C4-2B (cell line): ENCODE measurements around the gene DDR1.

Experiments used
- H3K27ac ChIP-seq: fragments of 450-650 bp; 2 replicates; pipeline ENCODE4 v1.5.1; 2017
- ZFX ChIP-seq: fragments of 450-650 bp; IDR thresholded peaks from 2 replicates; pipeline ENCODE4 v1.6.1; 2017
- TF ChIP-seq, protein P1 (sequence below): fragments of 450-650 bp; conservative IDR thresholded peaks from 2 replicates; pipeline ENCODE4 v1.5.1; 2017; ENCODE audit warnings: mild to moderate bottlenecking

DDR1 gene

DNA sequence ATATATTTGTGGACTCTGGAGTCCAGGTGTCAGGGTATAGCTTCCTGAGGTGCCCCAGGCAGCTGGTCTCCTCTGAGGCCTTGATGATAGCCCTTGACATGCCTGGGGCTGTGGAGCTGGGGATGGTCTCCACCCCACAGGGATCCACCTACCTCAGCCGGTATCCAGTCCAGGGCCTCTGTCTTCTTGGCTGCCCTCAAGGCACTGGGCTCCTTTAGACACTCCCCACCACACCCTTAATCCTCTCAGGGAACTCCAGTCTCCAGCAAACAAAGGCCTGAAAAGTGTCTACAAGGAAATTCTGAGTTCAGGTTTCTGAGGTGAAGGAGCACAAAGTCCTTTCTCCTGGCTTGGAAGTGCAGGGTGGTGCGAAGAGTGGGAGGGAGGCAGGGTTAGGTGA, 44.6 kb upstream of the DDR1 start:
- TF ChIP-seq, protein P1, sequence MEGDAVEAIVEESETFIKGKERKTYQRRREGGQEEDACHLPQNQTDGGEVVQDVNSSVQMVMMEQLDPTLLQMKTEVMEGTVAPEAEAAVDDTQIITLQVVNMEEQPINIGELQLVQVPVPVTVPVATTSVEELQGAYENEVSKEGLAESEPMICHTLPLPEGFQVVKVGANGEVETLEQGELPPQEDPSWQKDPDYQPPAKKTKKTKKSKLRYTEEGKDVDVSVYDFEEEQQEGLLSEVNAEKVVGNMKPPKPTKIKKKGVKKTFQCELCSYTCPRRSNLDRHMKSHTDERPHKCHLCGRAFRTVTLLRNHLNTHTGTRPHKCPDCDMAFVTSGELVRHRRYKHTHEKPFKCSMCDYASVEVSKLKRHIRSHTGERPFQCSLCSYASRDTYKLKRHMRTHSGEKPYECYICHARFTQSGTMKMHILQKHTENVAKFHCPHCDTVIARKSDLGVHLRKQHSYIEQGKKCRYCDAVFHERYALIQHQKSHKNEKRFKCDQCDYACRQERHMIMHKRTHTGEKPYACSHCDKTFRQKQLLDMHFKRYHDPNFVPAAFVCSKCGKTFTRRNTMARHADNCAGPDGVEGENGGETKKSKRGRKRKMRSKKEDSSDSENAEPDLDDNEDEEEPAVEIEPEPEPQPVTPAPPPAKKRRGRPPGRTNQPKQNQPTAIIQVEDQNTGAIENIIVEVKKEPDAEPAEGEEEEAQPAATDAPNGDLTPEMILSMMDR = no peak
- TF ChIP-seq ZFX = no peak
- no peak overlapping the region for H3K27ac ChIP-seq

- H3K27ac ChIP-seq = no peak overlapping the region
Measured at GRCh38 chr6:30840084-30840934, 44.0 kb upstream of the DDR1 start.

GRCh38 chr6:30840935-30841643, 43.2 kb upstream of the DDR1 start:
- no peak for TF ChIP-seq ZFX
- TF ChIP-seq, protein P1 = no peak
- no peak overlapping the region for H3K27ac ChIP-seq

More at GRCh38 chr6:30840084-30840934, 44.0 kb upstream of the DDR1 start:
- TF ChIP-seq, protein P1 = no peak
- TF ChIP-seq ZFX = no peak

- TF ChIP-seq, protein P1 = no peak
- TF ChIP-seq ZFX = no peak
- no peak overlapping the region for H3K27ac ChIP-seq
Measured at GRCh38 chr6:30841644-30842504, 42.4 kb upstream of the DDR1 start.

DNA sequence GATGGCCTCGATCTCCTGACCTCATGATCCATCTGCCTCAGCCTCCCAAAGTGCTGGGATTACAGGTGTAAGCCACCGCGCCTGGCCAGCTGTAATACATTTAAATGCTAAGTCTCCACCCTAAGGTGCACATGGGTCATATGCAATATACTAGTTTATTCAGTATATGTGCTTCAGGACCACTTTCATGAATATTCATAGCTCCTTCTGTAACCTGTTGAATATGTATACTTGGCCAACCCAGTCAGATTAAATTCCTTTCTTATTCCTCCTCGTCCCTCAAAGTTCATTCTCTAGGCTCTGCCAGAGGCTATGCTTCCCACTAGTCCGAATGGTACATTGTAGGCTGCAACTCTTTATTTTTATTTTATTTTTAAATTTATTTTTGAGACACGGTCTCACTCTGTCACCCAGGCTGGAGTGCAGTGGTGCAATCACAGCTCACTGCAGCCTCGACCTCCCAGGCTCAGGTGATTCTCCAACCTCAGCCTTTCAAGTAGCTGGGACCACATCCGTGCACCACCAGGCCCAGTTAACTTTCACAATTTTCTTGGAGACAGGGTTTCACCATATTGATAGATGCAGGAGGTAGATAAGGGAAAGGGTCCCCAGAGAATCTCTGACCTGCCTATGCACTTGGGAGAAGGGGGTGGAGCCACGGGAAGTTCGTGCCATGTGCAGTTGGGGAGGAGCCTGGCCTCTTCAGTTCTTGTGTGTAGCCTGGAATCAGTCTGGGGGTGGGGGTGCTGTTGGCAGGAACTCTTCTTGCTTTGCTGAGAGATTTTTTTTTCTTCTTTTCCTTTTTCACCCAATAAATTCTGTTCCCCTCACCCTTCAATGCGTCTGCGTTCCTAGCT, 41.3 kb upstream of the DDR1 start:
- no peak for TF ChIP-seq ZFX
- no peak overlapping the region for H3K27ac ChIP-seq

GRCh38 chr6:30843611-30843998, 40.7 kb upstream of the DDR1 start:
- H3K27ac ChIP-seq = no peak overlapping the region
- TF ChIP-seq, protein P1 = no peak
- no peak for TF ChIP-seq ZFX

GRCh38 chr6:30844118-30844535, 40.2 kb upstream of the DDR1 start:
- TF ChIP-seq, protein P1 = no peak
- no peak for TF ChIP-seq ZFX
- H3K27ac ChIP-seq = no peak overlapping the region
